K562 (cell line): ENCODE results near the gene KCNN3. TPM values are rescaled to one million over a fixed set of nuclear protein-coding genes. Genes with fewer than 3 reads are reported as not detected.
A peak's percentile ranks its signal among the peaks of the same experiment; 100 is the strongest.

Source experiments
- ATAC-seq: fragments of 200-7000 bp; cut with Tn5 transposase; 3 replicates; pipeline ENCODE4 v1.9.1; 2020; ENCODE audit warnings: moderate library complexity
- BruUV-seq: library from RNA; stranded (reverse); fragments of 400-500 nt; replicated peaks from 2 replicates; lab custom pipeline; 2021; lab: Mats Ljungman, UMichigan
- CTCF ChIA-PET: fragments of 300-600 bp; formaldehyde crosslinking; extraction: SDS; loops from one replicate; lab custom pipeline; 2021; ENCODE audit warnings: low intra/inter-chr PET ratio; lab: Yijun Ruan, JAX
- POLR2A ChIA-PET: fragments of 300-600, 350-650 bp; sonication (Branson Sonifier 250); formaldehyde crosslinking; extraction: SDS; loops from one replicate; lab custom pipeline; 2021; ENCODE audit warnings: antibody characterized with exemption, inconsistent platforms; lab: Yijun Ruan, JAX
- DNase-seq, 4 experiments: peaks; one replicate each; pipeline versions ENCODE4 v3.0.0 to v3.0.0-alpha.2; 2011 to 2018; ENCODE audit warnings: low spot score in 3 of 4, mixed read lengths in 3 of 4; ENCODE audit errors: extremely low read depth in 1 of 4
- FAIRE-seq: peaks from 2 replicates; lab custom pipeline; 2011; peaks lifted over from hg19 to GRCh38; lab: Jason Lieb, UNC
- H2AFZ ChIP-seq: 2 replicates; pipeline ENCODE4 v1.6.0; 2011; ENCODE audit warnings: low read depth, low read length, control low read depth, inconsistent platforms
- H3K27ac ChIP-seq: fragments of 200-600 bp; 3 replicates; pipeline ENCODE4 v1.8.0; 2011; ENCODE audit warnings: low read depth, mild to moderate bottlenecking, control low read depth, inconsistent platforms, low read length, moderate library complexity, mixed read lengths; ENCODE audit errors: extremely low read depth
- H3K27me3 ChIP-seq, 2 experiments: fragments of 300-600 bp in 1 of 2; 2 replicates in 1 of 2; 3 replicates in 1 of 2; pipeline versions ENCODE4 v1.6.0 to v1.8.0; 2011; ENCODE audit warnings: inconsistent platforms in 2 of 2, low read length in 2 of 2, mild to moderate bottlenecking in 1 of 2, mixed read lengths in 1 of 2, moderate library complexity in 1 of 2; ENCODE audit not compliant: control insufficient read depth in 2 of 2, insufficient read depth in 2 of 2
- H3K36me3 ChIP-seq: fragments of 300-600 bp; 3 replicates; pipeline ENCODE4 v1.8.0; 2011; ENCODE audit warnings: mild to moderate bottlenecking, low read length, inconsistent platforms; ENCODE audit not compliant: control insufficient read depth, insufficient read depth
- H3K4me1 ChIP-seq, 2 experiments: fragments of 200-600 bp in 1 of 2; replicated peaks in 1 of 2; 2 replicates in 1 of 2; 3 replicates in 1 of 2; pipeline versions ENCODE4 v1.5.1 to v1.8.0; 2011; ENCODE audit warnings: inconsistent platforms in 2 of 2, low read length in 2 of 2, mild to moderate bottlenecking in 1 of 2, mixed read lengths in 1 of 2, moderate library complexity in 1 of 2; ENCODE audit not compliant: control insufficient read depth in 2 of 2, insufficient read depth in 2 of 2
- H3K4me2 ChIP-seq: 2 replicates; pipeline ENCODE4 v1.6.1; 2011; ENCODE audit warnings: low read length, control low read depth, inconsistent platforms, mixed read lengths; ENCODE audit not compliant: insufficient read depth
- H3K4me3 ChIP-seq: fragments of 200-600 bp; sonication (generic), shearing (Covaris generic); 2 replicates; pipeline ENCODE4 v1.5.1; 2016; ENCODE audit warnings: control low read depth, inconsistent platforms
- H3K79me2 ChIP-seq: fragments of 200-600 bp; 3 replicates; pipeline ENCODE4 v1.8.0; 2011; ENCODE audit warnings: low read length, inconsistent platforms; ENCODE audit not compliant: control insufficient read depth, insufficient read depth
- H3K9ac ChIP-seq, 2 experiments: 2 replicates each; pipeline versions ENCODE4 v1.6.0 to v1.6.1; 2011; ENCODE audit warnings: low read depth in 2 of 2, low read length in 2 of 2, control low read depth in 1 of 2, inconsistent platforms in 1 of 2, mild to moderate bottlenecking in 1 of 2, mixed read lengths in 1 of 2; ENCODE audit not compliant: insufficient read depth in 1 of 2
- H3K9me1 ChIP-seq: one replicate; pipeline ENCODE4 v1.6.0; 2011; ENCODE audit warnings: inconsistent platforms, mild to moderate bottlenecking, low read length, moderate library complexity; ENCODE audit not compliant: control insufficient read depth, insufficient read depth
- H3K9me3 ChIP-seq: replicated peaks from 2 replicates; pipeline ENCODE4 v1.5.1; 2011; ENCODE audit warnings: low read depth, low read length, inconsistent platforms; ENCODE audit not compliant: control insufficient read depth, insufficient read depth
- H4K20me1 ChIP-seq: replicated peaks from 2 replicates; pipeline ENCODE4 v1.6.1; 2011; ENCODE audit warnings: low read length, inconsistent platforms, mixed read lengths; ENCODE audit not compliant: control insufficient read depth, insufficient read depth
- ARID1B ChIP-seq: fragments of 450-650 bp; IDR thresholded peaks from 2 replicates; pipeline ENCODE4 v1.6.1; 2016; ENCODE audit warnings: antibody characterized with exemption, mild to moderate bottlenecking, inconsistent platforms
- ATF1 ChIP-seq, 2 experiments: fragments of 450-650 bp in 1 of 2; IDR thresholded peaks; 2 replicates each; pipeline ENCODE4 v1.6.1; 2016; ENCODE audit warnings: missing compliant biosample characterization in 1 of 2, missing genetic modification characterization in 1 of 2
- CCAR2 ChIP-seq: fragments of 200-400 bp; formaldehyde crosslinking; IDR thresholded peaks from 2 replicates; pipeline ENCODE4 v1.6.1; 2017; ENCODE audit warnings: mild to moderate bottlenecking, low read depth, low read length
- ELF1 ChIP-seq: fragments of 200-800 bp; sonication (Bioruptor generic); IDR thresholded peaks from 2 replicates; pipeline ENCODE4 v1.6.1; 2016; ENCODE audit warnings: missing genetic modification characterization, missing compliant biosample characterization
- FOXA1 ChIP-seq: fragments of 450-650 bp; IDR thresholded peaks from 2 replicates; pipeline ENCODE4 v1.6.1; 2016; ENCODE audit warnings: mild to moderate bottlenecking, borderline replicate concordance
- HMGXB4 ChIP-seq: sonication (generic); formaldehyde crosslinking; IDR thresholded peaks from 2 replicates; pipeline ENCODE4 v1.8.1; 2023; ENCODE audit warnings: mild to moderate bottlenecking, missing genetic modification reagents
- MXI1 ChIP-seq: IDR thresholded peaks from 2 replicates; pipeline ENCODE4 v1.6.1; 2011; ENCODE audit warnings: low read depth, mild to moderate bottlenecking, improper control_type of control experiment, low read length
- OTX1 ChIP-seq: fragments of 450-650 bp; formaldehyde crosslinking; IDR thresholded peaks from 2 replicates; pipeline ENCODE4 v1.4.0; 2022; ENCODE audit warnings: mild to moderate bottlenecking
- PHB2 ChIP-seq: fragments of 450-650 bp; IDR thresholded peaks from 2 replicates; pipeline ENCODE4 v1.6.1; 2017; ENCODE audit warnings: low read depth
- TCF3 ChIP-seq: sonication (generic); formaldehyde crosslinking; IDR thresholded peaks from 2 replicates; pipeline ENCODE4 v1.4.0; 2020; ENCODE audit warnings: mild to moderate bottlenecking, missing genetic modification reagents
- ZBTB33 ChIP-seq: sonication (generic); formaldehyde crosslinking; IDR thresholded peaks from 2 replicates; pipeline ENCODE4 v1.8.1; 2023; ENCODE audit warnings: mild to moderate bottlenecking, missing genetic modification reagents
- ZEB2 ChIP-seq: fragments of 450-650 bp; IDR thresholded peaks from 2 replicates; pipeline ENCODE4 v1.6.1; 2016
- ZNF274 ChIP-seq: IDR thresholded peaks from 2 replicates; pipeline ENCODE4 v1.6.1; 2011; ENCODE audit warnings: low read depth, mild to moderate bottlenecking, low read length, moderate library complexity, borderline replicate concordance
- WGBS: fragments of 100-300 bp; shearing (Covaris generic); methylation state at CpG from one replicate; pipeline ENCODE4 v1.1.6; 2016; ENCODE audit warnings: low coverage, mixed read lengths; ENCODE audit not compliant: insufficient coverage; ENCODE audit errors: missing lambda C conversion rate; 5-methylcytosine and 5-hydroxymethylcytosine counted together
- in situ Hi-C: fragments of 300-500 bp; cut with MboI; formaldehyde crosslinking; loops from 4 replicates; pipeline ENCODE4 v1.15.0; 2018; ENCODE audit warnings: inconsistent platforms, mixed read lengths
- intact Hi-C: fragments of 100-400 bp; cut with micrococcal nuclease; formaldehyde crosslinking; loops from 2 replicates; pipeline ENCODE4 v1.14.2; 2022
- polyA plus RNA-seq, 8 experiments: library from polyadenylated mRNA; depleted of rRNA in 4 of 8; stranded (reverse) in 5 of 8; unstranded in 3 of 8; fragments of >200 nt; fragmentation: Nextera tagmentation in 2 of 8; fragmentation: Illumina TruSeq in 1 of 8; extraction: Ambion mirVana in 2 of 8; extraction: Trizol in 1 of 8; gene quantifications; 2 replicates each; pipeline versions ENCODE4 v1.2.1 to v1.2.3, GENCODE V29; 2011 to 2014; ENCODE audit warnings: inconsistent platforms in 1 of 8, missing spikeins in 1 of 8
- total RNA-seq, 7 experiments: library from RNA; depleted of rRNA in 6 of 7; stranded (reverse); fragments of >200 nt in 6 of 7; fragmentation: Illumina TruSeq in 2 of 7; extraction: Trizol in 2 of 7; gene quantifications; 2 replicates each; pipeline versions ENCODE4 v1.2.1 to v1.2.3, GENCODE V29; 2011 to 2021; ENCODE audit warnings: low replicate concordance in 1 of 7

Gene KCNN3
- total and polyA plus RNA-seq, 9 of the 15 experiments (the other 6 are each of a cell fraction or from before 2014, with no cell fraction given) = 0.02 to 0.03 TPM; not detected in 7

- FAIRE-seq (no peak), DNase-seq (no peak), ATAC-seq (no peak)
- Histone ChIP-seq H4K20me1 (no peaks in the 10 kb centered on the region), H3K9me1 (no peaks in the 10 kb centered on the region), H3K4me3 (no peak overlapping the region), H3K9ac (no peak overlapping the region), H3K9me3 (no peaks in the 10 kb centered on the region), H3K79me2 (no peaks in the 10 kb centered on the region), H3K4me2 (no peak overlapping the region), H2AFZ (no peak overlapping the region), H3K27ac (no peak overlapping the region), H3K4me1 (peaks cover 0 to 8% of the 10 kb centered on the region in 2 experiments; a peak in 2 of 5 replicates), H3K27me3 (peaks cover 12 to 44% of the 10 kb centered on the region in 2 experiments; a peak in 3 of 5 replicates), H3K36me3 (no peaks in the 10 kb centered on the region)
- under 1% methylated on average over 7 of the region's 7 CpGs for WGBS
- TF ChIP-seq ATF1 (CRISPR knock-in tag; IDR thresholded peaks at IDR 0.05) (no peak), ATF1 (tag; IDR thresholded peaks at IDR 0.05) (0 out of 2 replicates have a peak, but pooled peaks have one; percentile 20), PHB2 (no peak)
- POLR2A ChIA-PET = interaction anchor here (0.7 kb wide), 1 partner anchor 230 kb away, joined by 3 read pairs; no protein-coding TSS in a partner anchor
- in situ Hi-C loops (no loop called here), intact Hi-C loops (loop anchor here (5.0 kb wide), 1 partner anchor 202 kb away; the partner anchor contains the start of gene UBE2Q1)
- CTCF ChIA-PET = interaction anchor here (0.6 kb wide), 1 partner anchor 482 kb away, joined by 4 read pairs; no protein-coding TSS in a partner anchor
- BruUV-seq = no TSS peak
Observed at GRCh38 chr1:154759196-154759595, 110.9 kb downstream of the KCNN3 start.

- Histone ChIP-seq H4K20me1 (no peaks in the 10 kb centered on the region), H3K4me3 (no peak overlapping the region), H3K27me3 (peaks cover 16 to 51% of the 10 kb centered on the region in 2 experiments; a peak in 3 of 5 replicates), H2AFZ (no peak overlapping the region), H3K36me3 (no peaks in the 10 kb centered on the region), H3K9ac (no peak overlapping the region), H3K9me1 (no peaks in the 10 kb centered on the region), H3K27ac (no peak overlapping the region), H3K4me1 (peaks cover 0 to 8% of the 10 kb centered on the region in 2 experiments; a peak in 2 of 5 replicates), H3K4me2 (no peak overlapping the region), H3K9me3 (no peaks in the 10 kb centered on the region), H3K79me2 (no peaks in the 10 kb centered on the region)
- intact Hi-C loops = loop anchor here (5.0 kb wide), 1 partner anchor 201 kb away; the partner anchor contains the start of gene UBE2Q1
- POLR2A ChIA-PET = no interaction called here
- no peak for FAIRE-seq
- no TSS peak for BruUV-seq
- no peak for DNase-seq
- under 1% methylated on average over 6 of the region's 6 CpGs for WGBS
- CTCF ChIA-PET = interaction anchor here (1.0 kb wide), 1 partner anchor 89 kb away, joined by 4 read pairs; no protein-coding TSS in a partner anchor
- no peak for ATAC-seq
- in situ Hi-C loops = no loop called here
- no peak for TF ChIP-seq ZNF274
- TF ChIP-seq ARID1B = no peak
- no peak for TF ChIP-seq FOXA1
- TF ChIP-seq ZBTB33 (CRISPR knock-in tag) = no peak
- TF ChIP-seq ZEB2 = no peak
- TF ChIP-seq ELF1 = no peak
- TF ChIP-seq HMGXB4 (CRISPR knock-in tag) = no peak
- no peak for TF ChIP-seq CCAR2
- no peak for TF ChIP-seq MXI1
- no peak for TF ChIP-seq OTX1
- no peak for TF ChIP-seq TCF3
Observed at GRCh38 chr1:154758346-154758745, 111.7 kb downstream of the KCNN3 start.
